NOMO-1 treated with DMSO at 0.1 percent for 48 hours (cell line): ENCODE results near the gene DAB2IP.

Experiments used
- DNase-seq: peaks from one replicate; lab custom pipeline; 2025; ENCODE audit not compliant: unreplicated experiment; lab: John Stamatoyannopoulos, UW

The DAB2IP gene

DNA sequence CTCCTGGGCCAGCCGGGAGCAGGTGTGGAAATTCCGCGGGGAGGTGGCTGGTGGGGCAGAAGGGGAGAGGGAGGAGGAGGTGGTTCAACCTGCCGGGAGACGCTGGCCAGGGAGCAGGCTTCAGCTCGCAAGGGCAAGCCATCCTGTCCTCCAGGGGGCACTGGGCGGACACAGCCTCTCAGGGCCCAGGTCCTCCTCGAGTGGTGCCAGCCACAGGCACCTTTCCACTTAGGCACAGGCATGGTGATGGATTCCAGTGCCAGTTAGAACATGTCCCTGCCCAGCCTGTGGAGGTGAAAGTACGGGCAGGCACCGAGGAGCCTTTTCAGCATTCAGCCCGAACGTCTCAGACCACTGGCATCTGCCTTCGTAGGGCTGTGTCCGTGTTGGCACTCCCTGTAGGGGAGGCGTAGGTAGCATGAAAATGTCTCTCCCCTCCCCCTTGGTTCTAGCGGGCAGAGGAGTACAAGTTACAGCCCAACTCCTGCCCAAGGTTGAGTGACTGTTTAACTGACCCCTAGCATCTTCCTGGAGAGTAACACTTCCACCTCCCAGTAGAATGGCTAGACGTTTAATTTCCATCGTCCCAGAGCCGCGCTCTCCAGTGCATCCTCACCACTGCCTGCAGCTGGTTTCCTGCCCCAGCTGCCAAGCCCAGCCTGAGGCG is 48.9 kb downstream of the DAB2IP start:
- DNase-seq: no peak

DNA sequence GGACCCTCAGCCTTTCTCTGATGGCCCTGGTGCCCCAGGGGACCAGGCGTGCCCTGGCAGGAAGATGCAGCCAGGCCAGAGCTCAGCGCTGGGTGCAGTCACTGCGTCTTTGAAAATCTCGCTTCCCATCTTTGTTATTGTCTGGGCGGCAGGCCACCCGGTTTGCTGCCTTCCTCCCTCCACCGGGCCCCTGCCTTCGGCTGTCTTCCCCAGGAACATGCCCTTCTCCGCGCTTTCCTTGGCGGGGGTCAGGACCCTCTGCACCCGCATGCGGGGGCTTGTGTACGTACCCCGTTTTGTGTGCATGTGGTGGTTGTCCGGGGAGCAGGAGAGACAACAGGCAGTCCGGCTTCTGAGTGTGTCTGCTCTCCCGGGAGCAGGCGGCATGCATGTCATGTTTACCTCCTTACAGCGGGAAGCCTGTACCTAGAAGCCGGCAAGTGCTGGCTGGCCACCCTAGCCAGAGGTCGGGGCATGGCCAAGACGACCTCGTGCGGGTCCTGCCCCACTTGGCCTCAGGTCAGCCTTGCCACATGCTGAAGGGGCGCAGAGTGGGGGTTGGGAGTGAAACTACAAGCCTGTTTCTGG is 49.5 kb downstream of the DAB2IP start:
- DNase-seq: no peak

DNA sequence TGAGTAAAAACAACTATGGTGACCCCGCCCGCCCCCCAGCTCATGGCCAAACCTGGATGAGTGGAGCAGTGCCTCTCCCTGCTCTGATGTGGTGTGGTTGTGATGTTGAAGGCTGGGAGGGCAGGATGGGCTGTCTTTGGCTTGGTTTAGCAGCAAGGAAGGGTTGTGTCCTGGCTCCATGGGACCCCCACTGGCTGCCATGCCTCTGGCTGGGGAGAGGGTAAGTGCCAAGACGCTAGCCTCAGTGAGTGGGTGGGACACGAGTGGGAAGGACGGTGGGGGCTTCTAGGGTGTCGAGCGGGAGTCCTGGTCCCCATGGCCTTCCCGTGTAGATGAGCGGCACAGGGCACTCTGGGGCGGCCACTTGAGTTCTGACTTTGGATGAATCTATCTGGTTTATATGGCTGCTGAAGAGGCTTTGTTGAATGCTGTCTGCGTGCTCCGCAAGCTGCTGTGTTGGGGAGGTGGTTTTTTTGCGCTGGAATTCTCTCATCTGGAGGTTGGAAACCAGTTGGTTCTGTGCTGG is 50.4 kb downstream of the DAB2IP start:
- no peak for DNase-seq

DNA sequence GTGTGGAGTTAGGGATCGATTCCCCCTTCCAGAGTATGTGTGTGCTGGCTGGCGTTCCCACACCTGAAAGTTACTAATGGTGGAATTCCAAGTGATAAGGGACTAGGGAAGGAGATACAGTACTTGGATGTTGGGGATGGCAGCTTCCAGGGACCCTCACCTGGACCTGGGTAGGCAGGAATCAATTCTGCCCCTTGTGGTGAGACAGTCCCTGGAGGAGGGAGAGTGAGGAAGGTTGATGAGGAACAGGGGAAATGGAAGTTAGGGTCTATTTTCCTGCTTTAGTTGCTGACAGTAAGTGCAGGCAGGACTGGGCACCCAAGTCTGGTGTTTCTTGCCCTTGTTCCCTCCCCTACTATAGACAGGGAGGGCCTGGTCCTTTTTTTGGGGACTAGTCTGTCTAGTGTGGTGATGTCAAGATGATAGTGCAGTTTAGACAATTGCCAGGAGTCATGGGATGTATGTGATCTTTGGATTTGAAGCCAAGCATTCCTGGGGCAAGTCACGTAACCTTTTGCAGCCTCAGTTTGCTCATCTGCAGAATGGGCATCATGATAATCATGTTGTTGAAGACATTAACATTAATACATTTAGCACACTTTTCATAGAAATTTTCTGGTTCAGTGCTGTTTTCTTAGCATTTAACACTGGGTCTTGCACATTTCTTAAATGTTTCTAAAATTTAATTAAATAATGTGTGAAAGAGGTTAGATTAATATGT is 51.7 kb downstream of the DAB2IP start:
- DNase-seq: no peak

DNA sequence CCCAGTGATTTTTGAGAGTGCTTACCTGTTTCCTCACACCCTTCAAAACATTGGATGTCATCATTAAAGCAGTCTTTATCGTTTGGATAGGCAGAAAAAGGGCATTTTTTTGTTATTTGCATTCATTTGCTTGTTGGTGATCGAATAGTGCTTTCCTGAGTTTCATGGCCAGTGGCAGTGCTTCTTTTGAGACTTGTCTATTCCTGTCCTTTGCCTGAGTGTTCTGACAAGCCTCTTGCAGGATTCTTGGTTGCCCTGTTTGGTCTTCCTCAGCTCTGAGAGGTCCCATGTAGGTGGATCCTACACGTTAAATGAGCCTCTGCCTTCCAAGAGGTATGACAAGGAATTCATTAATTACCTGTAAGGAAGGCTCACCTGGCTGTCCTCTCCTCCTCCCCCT is 52.8 kb downstream of the DAB2IP start:
- no peak for DNase-seq

DNA sequence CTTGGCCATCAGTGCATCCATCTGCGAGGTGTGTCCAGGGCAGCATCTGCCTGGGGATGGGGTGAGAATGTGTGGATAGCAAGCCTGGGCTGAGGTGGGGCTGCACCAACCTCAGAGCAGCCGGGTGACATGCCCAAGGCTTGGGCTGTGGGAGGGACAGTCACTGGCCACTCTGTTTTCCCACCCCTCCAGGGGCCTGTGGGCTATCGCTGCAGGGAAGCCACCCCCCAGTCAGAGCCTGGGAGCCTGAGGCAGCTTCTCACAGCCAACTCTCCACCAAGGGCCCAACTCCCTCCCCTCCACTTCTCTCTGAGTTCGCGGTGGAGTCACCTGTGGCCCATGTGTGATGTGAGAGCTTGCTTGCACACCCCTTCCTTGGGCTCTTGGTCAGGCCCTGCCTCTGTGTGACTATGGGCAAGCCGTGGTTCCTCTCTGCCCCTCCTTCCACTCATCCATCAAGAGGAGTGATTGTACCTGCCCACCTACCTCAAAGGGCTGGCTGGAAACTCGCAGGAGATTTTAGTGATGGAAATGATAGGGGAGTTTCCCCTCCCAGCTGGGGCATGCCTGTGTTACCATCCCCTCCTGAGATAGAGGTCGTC is 54.8 kb downstream of the DAB2IP start:
- DNase-seq: no peak

DNA sequence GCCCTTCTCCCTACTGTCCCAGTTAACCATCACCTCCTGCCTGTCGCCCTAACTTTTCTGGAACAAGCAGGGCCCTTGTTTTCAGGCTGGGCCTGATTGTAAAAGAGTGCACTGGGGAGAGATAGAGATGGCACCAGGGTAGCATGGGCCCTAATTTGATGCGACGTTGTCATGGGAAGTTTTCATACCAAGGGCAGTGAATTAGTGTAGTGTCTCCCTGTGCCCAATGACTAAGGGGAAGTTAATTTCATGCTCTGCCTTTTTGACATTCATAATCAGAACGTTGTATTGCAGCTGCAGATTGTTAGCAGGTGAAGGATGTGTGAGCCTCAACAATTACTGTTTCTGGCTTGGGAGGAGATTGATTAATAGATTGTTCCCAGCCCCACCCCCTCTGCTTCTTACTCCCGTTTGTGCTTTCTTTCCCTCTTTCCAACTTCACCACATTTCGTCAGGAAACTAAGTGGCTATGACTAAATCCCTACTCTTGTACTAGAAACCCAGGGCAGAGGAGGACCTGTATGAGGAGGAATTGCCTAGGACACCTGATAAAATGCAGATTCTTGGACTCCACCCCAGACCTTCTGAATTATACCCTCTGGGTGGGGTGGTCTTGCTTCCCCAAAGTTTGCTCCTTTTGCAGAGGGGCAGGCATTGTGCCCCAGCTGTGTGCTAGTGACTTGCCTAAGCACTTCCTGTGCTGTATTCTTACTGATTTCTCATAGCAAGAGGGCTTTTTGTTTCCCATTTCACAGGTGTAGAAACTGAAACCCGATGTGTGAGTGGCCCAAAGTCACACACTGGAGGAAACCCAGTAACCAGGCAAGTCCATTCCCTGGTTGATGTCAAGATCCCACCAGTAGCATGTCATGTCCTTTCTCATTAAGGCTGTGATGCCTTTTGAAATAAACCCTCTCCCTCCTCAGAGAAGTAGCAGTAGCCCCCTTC is 56.3 kb downstream of the DAB2IP start:
- DNase-seq: no peak

DNA sequence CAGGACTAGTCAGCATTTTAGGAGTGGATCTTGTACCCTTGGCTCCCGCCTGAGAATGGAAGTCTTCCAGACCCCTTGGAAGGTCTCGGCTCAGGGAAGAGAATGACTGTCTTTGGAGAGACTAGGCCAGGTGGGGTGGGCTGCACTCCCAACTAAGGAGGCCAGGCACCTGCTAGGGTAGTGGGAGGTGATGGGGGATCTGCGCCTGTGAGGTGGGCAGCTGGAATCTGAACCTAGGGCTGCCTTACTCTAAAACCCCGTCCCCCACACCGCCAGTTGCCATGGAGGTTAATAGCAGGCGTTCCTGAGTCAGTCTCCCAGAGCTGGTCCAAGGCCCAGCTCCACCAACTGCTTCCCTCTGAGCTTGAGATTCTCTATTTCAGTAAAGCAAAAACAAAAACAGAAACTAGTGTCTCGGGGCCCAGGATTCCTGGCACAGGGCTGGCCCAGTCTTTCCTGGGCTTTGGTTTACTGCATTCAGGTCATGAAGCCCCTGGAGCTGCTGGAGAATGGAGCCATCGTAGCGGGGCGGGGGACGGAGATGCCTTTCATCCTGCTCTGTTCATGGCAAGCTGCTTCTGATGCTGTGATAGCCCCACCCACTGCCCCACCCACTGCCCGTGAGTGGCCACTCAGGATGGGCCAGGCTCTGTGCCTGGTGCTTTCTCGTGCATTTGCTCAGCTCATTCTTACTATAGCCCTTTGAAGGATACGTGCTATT is 57.5 kb downstream of the DAB2IP start:
- DNase-seq: no peak

DNA sequence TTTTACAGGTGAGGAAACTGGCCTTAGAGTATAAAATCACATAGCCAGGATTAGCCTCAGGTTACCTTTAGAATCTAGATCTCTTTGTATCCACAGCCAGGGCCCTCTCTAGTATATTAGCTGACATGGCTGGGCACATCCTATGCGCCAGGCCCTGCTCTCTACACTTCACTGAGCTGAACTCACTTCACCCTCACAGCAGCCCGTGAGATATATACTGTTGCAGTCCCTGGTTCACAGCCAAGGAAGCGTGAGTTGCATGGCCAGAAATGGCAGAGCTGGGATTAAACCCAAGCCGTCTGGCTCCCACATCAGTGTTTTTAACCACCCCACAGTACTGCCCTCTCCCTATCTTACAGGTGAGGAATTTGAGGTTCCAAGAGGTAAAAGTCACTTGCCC is 58.4 kb downstream of the DAB2IP start:
- DNase-seq: no peak

DNA sequence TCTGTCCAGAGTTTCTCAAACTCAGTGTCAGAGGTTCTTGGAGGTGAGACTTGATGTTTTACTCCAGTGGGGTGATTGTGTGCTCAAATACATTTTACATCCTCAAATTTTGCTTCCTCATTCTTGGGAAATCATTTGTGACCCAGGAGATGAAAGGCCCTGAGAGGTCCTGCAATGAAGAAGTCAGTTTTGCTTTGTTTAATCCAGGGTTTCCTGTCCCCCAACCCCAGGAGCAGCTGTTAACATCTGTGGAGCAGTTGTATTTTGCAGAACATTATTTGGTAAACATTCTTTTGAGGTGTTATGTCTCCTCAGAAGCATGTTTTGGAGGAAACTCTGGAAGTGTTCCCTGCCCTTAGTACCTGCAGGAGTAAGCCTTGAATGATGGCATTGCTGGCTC is 59.8 kb downstream of the DAB2IP start:
- DNase-seq: peak; percentile 47

DNA sequence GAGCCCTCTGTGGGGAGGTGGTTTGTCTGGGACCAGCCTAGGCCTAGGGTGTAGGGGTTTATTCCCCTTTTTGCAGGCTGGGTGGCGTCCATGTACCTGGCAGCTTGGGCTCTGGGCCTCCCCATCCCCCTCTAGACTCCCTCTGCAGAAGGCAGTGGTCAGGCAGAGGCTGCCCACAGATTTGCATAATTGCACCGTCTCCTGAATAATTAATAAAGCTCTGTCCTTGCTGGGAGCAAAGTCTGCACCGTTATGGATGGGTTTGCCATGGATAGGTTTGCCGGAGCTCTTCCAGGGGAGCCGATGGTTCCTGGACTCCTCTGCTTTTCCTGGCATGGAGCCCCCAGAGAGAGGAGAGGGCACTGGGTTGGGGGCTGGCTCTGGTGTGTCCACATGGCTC is 60.4 kb downstream of the DAB2IP start:
- no peak for DNase-seq

DNA sequence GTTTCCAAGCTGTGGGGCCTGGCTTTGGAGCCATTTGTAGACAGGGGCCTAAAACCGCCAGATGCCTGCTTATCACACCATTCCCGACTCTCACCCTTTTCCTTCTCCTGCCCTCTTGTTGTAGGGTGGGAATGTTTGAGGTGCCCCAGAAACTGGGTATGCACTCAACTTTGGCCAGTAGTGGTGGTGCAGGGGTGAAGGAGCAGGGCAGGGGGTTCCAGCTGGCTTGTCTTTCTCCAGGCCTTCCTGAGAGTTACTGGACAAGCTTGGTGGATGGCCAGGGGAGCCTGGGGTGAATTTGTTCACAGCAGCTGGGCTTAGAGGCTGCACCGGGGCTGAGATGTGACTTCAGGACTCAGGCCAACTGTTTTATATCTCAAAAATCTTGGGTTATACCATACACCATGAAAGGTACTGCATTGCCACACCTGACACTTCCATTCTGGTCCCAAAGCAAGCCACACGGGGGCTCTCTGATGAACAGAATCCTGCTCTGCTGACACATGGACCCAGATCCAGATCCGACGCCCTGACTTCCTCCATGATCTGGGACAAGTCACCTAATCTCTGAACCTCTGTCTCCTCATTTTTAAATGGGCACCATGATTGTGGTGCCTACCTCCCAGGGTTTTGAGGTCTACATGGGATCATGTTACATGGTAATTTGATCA is 62.1 kb downstream of the DAB2IP start:
- no peak for DNase-seq

DNA sequence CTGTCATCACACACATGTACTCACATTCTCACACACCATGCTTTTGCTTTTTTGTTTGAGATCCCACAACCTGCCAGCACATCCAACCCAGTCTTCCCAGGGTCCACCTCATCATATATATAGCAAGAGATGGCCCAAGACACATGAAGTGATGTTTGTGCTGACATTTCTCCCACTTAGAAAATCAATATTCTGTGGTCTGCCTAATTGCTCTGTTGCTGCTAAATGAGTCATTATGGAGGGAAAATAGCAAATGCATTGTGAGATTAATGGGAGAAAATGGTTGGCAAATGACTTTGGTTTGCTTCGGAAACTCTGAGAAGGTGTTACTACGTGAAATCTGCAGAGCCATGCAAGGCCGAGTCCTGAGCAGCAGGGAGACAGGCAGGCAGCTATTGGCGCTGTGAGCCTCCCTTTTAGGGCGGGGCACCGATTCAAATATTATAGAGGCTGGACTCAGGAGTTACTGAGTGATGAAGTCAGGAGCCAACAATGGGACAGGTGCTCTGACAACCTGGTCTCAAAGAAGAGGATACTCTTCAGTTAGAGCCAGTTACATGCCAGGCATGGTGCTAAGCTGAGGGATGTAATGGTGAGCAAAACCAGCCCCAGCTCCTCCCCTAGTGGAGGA is 62.8 kb downstream of the DAB2IP start:
- peak; percentile 77 for DNase-seq

DNA sequence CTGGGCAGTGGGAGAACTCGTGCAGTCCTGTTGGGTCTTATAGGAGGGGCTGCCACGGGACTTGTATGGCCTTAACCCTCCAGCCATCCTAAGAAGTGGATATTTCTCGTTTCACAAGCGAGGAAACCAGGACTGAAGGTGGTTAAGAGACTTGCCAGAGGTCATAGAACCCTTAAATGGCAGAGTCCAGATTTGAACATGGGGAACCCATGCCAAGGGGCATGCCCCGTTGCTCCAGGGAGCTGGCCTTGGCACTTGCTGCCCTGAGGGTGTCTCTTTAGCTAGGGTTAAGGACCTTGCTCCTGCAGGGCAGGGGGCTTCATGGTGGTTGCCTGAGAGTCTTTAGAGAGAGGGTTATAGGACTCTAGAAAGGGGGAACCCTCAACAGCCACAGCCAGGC is 63.4 kb downstream of the DAB2IP start:
- no peak for DNase-seq

DNA sequence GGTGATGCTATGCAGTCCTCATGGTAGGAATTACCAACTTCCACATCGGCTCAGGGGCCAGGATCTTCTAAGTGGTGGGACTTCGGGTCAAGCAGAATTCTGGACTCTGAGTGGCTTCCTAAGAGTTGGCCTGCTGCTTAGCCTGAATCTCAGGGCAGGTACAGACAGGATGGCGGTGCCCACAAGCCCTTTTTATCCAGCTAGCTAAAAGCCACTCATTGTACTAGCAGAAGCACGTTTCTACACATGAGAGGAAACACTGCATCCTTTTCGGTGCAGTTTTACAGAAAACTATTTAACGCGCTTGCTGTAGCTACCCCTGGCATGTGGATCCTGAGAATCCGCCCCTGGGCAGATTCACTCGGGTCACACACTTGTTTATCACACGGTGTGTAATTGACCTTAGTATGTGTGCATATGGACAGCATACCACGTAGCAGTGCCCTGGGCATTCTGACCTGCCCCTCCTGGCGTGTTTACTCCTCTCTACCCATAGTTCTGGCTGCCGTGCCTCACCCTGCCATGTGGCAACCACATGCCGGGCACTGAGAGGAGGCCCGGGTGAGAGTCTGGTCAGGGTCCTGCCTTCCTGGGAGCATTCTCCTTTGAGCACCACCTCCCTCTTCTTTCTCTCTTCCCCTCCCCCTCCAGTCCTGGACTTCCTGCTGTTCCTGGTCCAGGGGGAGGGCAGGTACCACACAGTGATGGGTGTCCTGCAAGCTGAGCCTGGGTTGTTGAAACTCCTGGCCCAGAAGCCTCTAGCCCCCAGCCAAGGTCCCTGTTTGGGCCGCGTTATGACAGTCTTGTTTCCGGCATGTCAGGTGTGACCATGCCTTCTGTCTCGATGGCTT is 65.9 kb downstream of the DAB2IP start:
- DNase-seq: no peak

DNA sequence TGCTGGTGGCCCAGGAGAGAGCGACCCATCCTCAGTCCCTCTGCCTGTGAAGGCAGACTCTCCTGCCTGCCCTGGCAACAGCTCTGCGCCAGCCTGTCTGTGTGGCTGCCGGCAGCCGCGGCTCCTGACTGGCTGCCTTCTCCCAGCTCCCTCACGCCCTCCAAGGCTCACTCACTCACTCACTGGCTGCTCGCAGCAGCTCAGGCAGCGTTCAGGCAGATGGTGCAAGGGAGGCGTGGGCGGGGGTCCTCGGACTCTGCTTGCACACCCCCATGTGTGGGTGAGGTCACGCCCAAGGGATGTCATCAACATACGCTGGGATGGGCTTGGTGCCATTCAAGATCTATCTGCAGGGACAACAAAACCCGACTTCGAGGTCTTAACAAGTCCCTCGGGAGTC is 66.7 kb downstream of the DAB2IP start:
- DNase-seq: no peak

DNA sequence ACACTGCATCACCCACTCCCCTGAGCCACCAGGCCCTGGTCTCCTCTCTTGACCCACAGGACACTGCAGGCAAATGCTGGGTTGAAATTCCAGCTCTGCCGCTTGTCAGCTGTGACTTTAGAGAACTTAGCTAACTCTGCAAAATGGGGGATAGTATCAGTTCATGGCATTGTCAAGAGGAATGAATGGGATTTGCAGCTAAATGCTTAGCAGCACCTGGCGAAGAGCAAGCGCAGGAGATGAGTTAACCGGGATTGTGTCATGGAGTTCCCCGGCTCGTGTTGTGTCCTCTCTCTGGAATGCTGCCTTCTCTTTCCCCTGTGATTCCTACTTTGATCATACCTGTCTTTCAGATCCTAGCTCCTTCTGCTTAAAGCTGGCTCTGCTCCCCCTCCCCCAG is 67.1 kb downstream of the DAB2IP start:
- no peak for DNase-seq
